Breast epithelium (tissue), 4 donors: ENCODE data around the gene DNAJC6. TPM values are rescaled to one million over a fixed set of nuclear protein-coding genes. Genes with fewer than 3 reads are reported as not detected.

Source experiments
- DNase-seq, 2 donors: peaks; one replicate each; pipeline ENCODE4 v3.0.0-alpha.2; 2019; ENCODE audit warnings: low spot score in 2 of 2
- H3K27ac ChIP-seq, 2 donors: fragments of 200-600 bp; sonication (generic) in 1 of 2; one replicate each; pipeline ENCODE4 v1.5.1; 2016 to 2019; ENCODE audit warnings: mild to moderate bottlenecking in 1 of 2
- H3K27me3 ChIP-seq, 2 donors: fragments of 200-600 bp; sonication (generic) in 1 of 2; one replicate each; pipeline versions ENCODE4 v1.5.1 to v1.6.0; 2017 to 2019; ENCODE audit warnings: control low read depth in 1 of 2, mild to moderate bottlenecking in 1 of 2
- H3K36me3 ChIP-seq: fragments of 200-600 bp; one replicate; pipeline ENCODE4 v1.5.1; 2019
- H3K4me1 ChIP-seq, 2 donors: fragments of 200-600 bp; sonication (generic); one replicate each; pipeline ENCODE4 v1.5.1; 2016 to 2019; ENCODE audit warnings: control low read depth in 1 of 2
- H3K4me3 ChIP-seq, 3 donors: fragments of 200-600 bp; sonication (generic); 1 replicate in 2 of 3; 2 replicates in 1 of 3; pipeline ENCODE4 v1.5.1; 2016 to 2019; ENCODE audit warnings: mild to moderate bottlenecking in 3 of 3, moderate library complexity in 2 of 3
- H3K9me3 ChIP-seq, 2 donors: fragments of 200-600 bp; sonication (generic) in 1 of 2; one replicate each; pipeline ENCODE4 v1.5.1; 2016 to 2019; ENCODE audit warnings: control low read depth in 1 of 2
- POLR2A ChIP-seq: fragments of 450-650 bp; IDR thresholded peaks from one replicate; pipeline ENCODE4 v1.6.1; 2016; ENCODE audit warnings: antibody characterized with exemption, mild to moderate bottlenecking, moderate library complexity
- POLR2AphosphoS5 ChIP-seq, 3 donors: sonication (generic); formaldehyde crosslinking; IDR thresholded peaks; one replicate each; pipeline ENCODE4 v1.6.1; 2017; ENCODE audit warnings: antibody characterized with exemption in 3 of 3
- intact Hi-C: fragments of 100-400 bp; cut with DNase I; formaldehyde crosslinking; loops from one replicate; pipeline ENCODE4 v1.15.1; 2023; ENCODE audit warnings: low total_unique reads
- total RNA-seq, 3 donors: library from RNA; depleted of rRNA; stranded (reverse); fragments of >200 nt; gene quantifications; one replicate each; pipeline ENCODE4 v1.1.0, GENCODE V29; 2016
- TF ChIP-seq, protein P1 (sequence below), 3 donors: fragments of 450-650 bp; IDR thresholded peaks; one replicate each; pipeline ENCODE4 v1.5.1; 2016 to 2017; ENCODE audit warnings: antibody characterized with exemption in 3 of 3, mild to moderate bottlenecking in 3 of 3, moderate library complexity in 3 of 3

Gene DNAJC6
- total RNA-seq, 3 donors from 2014 or later, result 0.96 to 6.2 (median 4.2) TPM

DNA sequence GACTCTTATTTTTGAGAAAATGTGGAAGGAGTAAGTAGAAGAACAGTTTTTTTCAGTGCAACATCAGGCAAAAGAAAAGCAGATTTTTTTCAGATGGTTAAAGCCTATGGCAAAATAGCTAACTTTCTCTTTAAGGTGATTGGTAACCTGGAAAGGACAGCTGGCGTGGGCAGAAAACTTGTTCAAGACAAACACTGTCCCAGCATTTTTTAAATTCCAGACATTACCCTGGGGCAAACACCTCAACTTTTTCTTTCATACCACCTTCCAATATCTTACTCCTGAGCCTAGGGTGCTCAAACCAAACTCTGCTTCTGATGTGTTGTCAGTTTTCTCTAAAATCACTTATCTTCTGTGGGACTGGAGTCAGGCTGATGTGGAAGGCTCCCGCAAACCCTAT, 108.4 kb downstream of the DNAJC6 start:
- DNase-seq, result peak in 1 of 2 donors; percentile 59
- Histone ChIP-seq H3K27me3 (no peaks in the 10 kb centered on the region), H3K36me3 (no peaks in the 10 kb centered on the region), H3K9me3 (no peaks in the 10 kb centered on the region), H3K4me1 (peaks cover 0 to 13% of the 10 kb centered on the region in 2 donors), H3K27ac (peak overlapping the region; percentile 69 to 99), H3K4me3 (peak overlapping the region in 2 of 3 donors; percentile 1 to 24)
- TF ChIP-seq POLR2A (no peak), POLR2AphosphoS5 (IDR thresholded peaks at IDR 0.05) (no peak)
- TF ChIP-seq, protein P1, sequence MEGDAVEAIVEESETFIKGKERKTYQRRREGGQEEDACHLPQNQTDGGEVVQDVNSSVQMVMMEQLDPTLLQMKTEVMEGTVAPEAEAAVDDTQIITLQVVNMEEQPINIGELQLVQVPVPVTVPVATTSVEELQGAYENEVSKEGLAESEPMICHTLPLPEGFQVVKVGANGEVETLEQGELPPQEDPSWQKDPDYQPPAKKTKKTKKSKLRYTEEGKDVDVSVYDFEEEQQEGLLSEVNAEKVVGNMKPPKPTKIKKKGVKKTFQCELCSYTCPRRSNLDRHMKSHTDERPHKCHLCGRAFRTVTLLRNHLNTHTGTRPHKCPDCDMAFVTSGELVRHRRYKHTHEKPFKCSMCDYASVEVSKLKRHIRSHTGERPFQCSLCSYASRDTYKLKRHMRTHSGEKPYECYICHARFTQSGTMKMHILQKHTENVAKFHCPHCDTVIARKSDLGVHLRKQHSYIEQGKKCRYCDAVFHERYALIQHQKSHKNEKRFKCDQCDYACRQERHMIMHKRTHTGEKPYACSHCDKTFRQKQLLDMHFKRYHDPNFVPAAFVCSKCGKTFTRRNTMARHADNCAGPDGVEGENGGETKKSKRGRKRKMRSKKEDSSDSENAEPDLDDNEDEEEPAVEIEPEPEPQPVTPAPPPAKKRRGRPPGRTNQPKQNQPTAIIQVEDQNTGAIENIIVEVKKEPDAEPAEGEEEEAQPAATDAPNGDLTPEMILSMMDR (IDR thresholded peaks at IDR 0.05), result no peak
- intact Hi-C loops, result no loop called here

DNA sequence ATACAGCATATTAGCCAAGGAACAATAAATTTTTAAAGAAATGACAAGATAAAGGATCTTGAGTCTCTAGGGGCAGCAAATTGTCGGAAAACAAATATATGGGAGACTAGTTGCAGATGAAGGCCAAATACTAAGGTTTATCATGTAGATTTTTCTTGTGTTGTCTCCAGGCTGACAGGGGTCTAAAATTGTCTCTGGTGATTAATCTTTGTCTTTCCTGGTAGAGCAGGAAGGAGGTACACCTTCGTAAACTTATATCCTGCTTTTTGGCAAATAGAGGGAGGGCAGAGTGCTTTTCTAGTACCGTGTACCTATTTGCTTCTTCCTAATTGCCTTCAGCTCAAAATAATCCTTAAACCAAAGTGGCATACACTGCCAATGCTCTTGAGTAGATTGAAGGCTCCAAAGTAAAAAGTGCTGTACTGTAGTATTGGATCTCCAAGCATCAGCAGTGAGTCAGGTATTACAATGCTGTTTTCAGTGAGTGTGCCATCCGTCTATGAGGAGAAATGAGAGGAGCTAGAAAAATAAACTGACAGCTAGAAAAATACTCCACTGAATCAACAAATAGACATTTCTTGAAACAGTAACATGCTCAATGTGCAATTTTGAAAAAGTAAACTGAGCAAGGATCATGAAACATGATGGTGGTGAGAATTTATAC, 109.3 kb downstream of the DNAJC6 start:
- Histone ChIP-seq H3K4me1 (peaks cover 0 to 20% of the 10 kb centered on the region in 2 donors), H3K4me3 (no peak overlapping the region), H3K36me3 (no peaks in the 10 kb centered on the region), H3K27me3 (no peaks in the 10 kb centered on the region), H3K27ac (peak overlapping the region; percentile 66 to 99), H3K9me3 (no peaks in the 10 kb centered on the region)
- TF ChIP-seq, protein P1 (IDR thresholded peaks at IDR 0.05), result no peak
- TF ChIP-seq POLR2A, result no peak
- intact Hi-C loops, result no loop called here
- DNase-seq, result no peak

DNA sequence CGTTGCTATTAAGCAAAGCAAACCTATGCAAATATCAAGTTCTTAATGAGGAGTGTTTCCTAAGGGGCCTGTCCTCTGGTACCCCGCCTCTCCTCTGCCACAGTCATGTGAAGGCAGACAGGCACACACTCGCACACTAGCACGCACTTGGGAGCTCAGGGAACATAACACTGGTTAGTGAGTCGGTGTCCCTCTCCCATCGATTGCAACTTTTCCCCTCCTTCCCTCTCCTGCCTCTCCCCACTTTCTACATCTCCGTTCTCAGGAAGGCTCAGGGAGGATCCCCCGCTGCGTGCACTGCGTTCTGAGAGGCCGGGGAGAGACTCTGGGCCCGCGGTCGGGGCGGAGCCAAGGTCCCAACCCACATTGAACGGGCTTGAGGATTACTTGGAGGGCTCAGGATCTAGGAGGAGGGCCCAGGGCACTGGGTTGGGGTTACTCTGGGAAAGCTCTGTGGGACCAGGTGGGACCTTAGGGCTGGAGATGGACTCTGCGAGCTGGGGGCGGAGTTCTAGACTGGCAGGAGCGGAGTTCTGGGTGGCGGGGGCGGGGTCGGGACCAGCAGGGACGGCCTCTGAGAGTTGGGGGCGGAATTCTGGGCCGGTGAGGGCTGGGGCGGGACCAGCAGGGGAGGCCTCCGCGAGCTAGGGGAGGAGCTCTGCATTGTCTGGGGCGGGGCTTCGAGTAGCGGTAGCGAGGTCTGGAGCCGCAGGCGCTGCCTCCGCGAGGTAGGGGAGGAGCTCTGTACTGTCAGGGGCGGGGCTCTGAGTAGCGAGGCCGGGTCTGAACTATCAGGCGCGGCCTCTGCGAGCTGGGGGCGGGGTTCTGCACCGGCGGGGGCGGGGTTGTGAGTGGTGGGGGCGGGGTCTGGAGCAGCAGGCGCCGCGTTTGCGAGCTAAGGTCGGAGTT, 110.6 kb downstream of the DNAJC6 start:
- peak; percentile 36 to 59 (median 37) for TF ChIP-seq POLR2AphosphoS5 (IDR thresholded peaks at IDR 0.05)
- TF ChIP-seq, protein P1 (IDR thresholded peaks at IDR 0.05), result no peak
- TF ChIP-seq POLR2A, result no peak
- no peaks in the 10 kb centered on the region for H3K36me3 ChIP-seq
- peaks cover 0 to 24% of the 10 kb centered on the region in 2 donors for H3K4me1 ChIP-seq
- peak overlapping the region; percentile 72 to 92 (median 88) for H3K4me3 ChIP-seq
- intact Hi-C loops, result no loop called here
- peak; percentile 97 for DNase-seq
- H3K27me3 ChIP-seq, result no peaks in the 10 kb centered on the region
- H3K9me3 ChIP-seq, result no peaks in the 10 kb centered on the region
- H3K27ac ChIP-seq, result peak overlapping the region; percentile 93 to 99

DNA sequence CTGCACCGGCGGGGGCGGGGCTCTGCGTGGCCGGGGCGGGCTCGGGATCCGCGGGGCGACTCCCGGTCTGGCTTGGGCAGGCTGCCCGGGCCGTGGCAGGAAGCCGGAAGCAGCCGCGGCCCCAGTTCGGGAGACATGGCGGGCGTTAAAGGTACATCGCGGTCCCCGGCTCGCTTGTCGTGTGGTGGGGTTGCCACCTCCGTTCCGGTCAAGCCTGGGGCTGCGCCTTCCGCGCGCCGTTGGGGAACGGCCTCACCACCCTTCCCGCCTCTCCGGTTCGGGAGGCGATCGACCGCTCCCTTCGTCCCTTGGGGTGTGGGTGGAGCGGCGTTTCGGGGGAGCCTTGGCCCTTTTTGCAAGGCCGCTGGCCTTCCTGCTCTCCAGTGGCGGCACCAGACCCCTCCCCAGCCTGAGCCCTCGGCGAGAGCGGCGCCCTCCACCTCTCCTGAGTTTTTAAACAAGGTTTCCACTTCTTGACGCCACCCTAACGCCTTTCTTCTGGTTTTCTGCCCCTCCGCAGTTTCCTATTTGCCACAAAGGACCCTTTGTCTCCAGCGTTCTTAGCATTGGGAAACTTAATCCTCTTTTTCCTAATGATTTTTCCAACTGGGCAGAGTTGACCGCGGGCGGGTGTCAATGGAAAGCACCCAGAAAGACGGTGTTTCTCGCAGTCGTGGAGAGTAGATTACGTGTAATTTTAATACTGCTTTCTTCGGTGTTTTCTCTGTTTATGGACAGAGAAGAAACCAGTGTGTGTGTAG, 111.4 kb downstream of the DNAJC6 start, which contains the start of the genes LEPR and LEPROT:
Gene LEPR, plus strand, starts transcription at position 79 of the 761 bp plus-strand sequence. CDS start 144,898 bp downstream, outside the sequence.
Gene LEPROT, plus strand, starts transcription at position 79 of the 761 bp plus-strand sequence. Its CDS starts 57 bp downstream, at position 136.
- TF ChIP-seq, protein P1 (IDR thresholded peaks at IDR 0.05), result no peak
- TF ChIP-seq POLR2AphosphoS5 (IDR thresholded peaks at IDR 0.05), result peak; percentile 89 to 94 (median 94)
- TF ChIP-seq POLR2A, result peak; percentile 77
- Histone ChIP-seq H3K4me1 (peaks cover 0 to 24% of the 10 kb centered on the region in 2 donors), H3K27ac (peak within 1 kb of the TSS; percentile 93 to 99), H3K9me3 (no peaks in the 10 kb centered on the region), H3K36me3 (no peaks in the 10 kb centered on the region), H3K27me3 (no peaks in the 10 kb centered on the region), H3K4me3 (peak within 1 kb of the TSS; percentile 72 to 92 (median 88))
- intact Hi-C loops, result no loop called here
- DNase-seq, result peak in 1 of 2 donors; percentile 26
